GM18526 (cell line): Measurements from ENCODE around the gene ANAPC16.
A peak's percentile ranks its signal among the peaks of the same experiment; 100 is the strongest.

Experiments
- POLR2A ChIP-seq: IDR thresholded peaks from 3 replicates; pipeline ENCODE4 v1.6.1; 2011; ENCODE audit not compliant: insufficient read length; ENCODE audit errors: extremely low read depth

ANAPC16 gene

DNA sequence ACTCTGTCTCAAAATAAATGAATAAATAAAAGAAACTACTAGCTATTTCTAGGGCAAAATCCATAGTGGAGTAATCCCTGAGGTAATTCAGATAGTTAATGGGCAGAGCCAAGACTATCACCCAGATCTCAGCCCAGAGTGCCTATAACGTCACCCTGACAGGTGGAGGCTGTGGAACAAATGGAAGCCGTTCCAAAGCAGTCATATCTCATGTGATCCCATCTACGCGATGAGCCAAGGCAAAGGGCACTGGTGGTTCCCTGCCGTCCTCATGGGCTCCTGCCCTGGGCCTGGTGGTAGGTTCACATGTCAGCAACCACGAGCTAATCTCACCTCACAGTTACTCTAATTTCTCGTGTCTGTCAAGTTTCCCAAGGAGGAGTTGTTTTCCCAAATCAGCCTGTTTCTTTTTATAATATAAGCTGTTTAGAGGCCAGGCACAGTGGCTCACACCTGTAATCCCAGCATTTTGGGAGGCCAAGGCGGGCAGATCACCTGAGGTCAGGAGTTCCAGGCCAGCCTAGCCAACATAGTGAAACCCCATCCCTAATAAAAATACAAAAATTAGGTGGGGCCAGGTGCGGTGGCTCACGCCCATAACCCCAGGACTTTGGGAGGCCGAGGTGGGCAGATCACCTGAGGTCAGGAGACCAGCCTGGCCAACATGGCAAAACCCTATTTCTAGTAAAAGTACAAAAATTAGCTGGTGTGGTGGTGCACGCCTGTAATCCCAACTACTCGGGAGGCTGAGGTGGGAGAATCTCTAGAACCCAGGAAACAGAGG is 22.8 kb downstream of the ANAPC16 start:
- TF ChIP-seq POLR2A: no peak

DNA sequence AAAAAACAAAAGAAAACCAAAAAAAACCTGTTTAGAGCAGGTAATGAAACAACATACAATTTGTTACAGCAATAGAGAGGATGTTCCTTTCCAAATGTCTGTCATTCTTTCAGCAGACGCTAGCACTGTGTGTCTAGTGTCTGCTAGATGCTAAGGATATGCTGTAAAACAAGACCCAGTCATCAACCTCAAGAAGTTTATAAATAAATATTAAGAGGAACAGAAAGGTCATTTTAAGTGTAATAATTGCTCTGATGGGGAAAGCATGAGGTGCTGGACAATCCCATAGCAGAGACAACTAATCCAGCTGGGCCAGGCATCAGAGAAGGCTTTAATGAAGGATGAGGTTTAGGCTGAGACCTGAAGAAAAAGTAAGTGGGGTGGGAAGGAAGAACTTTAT is 23.6 kb downstream of the ANAPC16 start:
- no peak for TF ChIP-seq POLR2A

DNA sequence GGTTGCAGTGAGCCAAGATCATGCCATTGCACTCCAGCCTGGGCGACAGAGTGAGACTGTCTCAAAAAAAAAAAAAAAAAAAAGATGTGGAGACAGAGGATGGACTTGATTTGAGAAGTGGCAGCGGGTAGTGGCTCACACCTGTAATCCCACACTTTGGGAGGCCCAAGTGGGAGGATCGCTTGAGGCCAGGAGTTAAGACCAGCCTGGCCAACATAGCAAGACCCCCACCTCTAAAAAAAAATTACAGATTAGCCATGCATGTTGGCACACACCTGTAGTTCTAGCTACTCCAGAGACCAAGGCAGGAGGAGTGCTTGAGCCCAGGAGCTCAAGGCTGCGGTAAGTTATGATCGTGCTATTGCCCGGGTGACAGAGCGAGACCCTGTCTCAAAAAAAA is 24.6 kb downstream of the ANAPC16 start:
- no peak for TF ChIP-seq POLR2A

DNA sequence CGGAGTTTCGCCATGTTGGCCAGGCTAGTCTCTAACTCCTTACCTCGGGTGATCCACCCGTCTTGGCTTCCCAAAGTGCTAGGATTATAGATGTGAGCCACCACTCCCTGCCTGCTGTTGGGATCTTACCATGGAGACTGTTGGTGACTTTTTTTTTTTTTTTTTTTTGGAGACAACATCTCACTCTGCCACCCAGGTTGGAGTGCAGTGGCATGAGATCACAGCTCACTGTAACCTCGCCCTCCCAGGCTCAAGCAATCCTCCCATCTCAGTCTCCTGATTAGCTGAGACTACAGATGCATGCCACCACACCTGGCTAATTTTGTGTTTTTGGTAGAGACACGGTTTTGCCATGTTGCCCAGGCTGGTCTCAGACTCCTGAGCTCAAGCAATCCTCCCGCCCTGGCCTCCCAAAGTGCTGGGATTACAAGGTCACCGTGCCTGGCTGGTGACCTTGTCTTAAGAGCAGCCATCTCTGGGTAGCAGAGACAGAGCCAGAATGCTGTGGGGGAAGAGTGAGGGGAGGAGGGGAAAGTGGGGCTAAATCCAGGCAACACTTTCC is 26.0 kb downstream of the ANAPC16 start:
- TF ChIP-seq POLR2A: no peak

DNA sequence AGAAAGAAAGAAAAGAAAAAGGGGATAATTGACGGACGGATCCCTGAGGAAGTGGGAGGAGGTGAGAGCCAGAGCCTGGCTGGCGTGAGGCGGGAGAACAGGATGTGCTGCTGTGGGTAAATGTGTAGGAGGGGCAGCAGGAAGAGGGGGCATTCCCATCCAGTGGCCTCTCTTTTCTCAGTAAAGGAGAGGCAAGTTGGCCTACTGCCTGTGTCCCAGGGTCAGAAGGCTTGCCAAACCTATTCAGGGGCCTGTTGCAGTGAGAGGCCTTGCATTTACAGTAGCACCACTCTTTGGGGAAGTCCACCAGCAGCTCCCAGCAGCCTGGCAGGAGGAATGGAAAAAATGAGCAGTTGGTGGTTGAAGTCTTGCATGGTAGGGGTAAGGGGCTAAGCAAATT is 26.9 kb downstream of the ANAPC16 start:
- no peak for TF ChIP-seq POLR2A

DNA sequence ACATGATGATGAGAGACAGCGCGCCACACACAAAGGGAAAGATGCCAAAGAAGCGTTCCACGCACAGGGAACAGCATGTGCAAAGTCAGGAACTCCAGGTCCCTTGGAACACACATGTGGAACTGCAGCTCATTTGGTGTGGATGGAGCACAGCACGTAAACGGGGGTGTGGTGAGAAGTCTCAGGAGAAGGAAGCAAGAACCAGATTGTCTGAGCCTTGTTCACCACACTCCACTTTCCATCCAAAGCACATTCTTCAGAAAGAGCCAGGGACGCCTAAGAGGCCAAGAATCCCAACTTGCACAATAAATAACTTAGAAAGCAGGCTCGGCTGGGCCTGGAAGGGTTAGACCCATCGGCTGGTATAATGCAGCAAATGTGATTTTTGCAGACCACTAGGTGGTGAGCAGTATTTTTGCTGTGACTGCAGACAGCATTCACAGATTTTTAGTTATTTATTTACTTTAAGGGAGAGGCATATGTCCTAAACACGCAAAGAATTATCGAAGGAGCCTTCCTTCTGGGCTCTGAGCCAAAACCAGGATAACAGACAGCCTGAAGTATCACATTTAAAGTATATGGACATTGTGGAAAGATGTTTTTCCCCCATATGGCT is 28.1 kb downstream of the ANAPC16 start:
- no peak for TF ChIP-seq POLR2A

DNA sequence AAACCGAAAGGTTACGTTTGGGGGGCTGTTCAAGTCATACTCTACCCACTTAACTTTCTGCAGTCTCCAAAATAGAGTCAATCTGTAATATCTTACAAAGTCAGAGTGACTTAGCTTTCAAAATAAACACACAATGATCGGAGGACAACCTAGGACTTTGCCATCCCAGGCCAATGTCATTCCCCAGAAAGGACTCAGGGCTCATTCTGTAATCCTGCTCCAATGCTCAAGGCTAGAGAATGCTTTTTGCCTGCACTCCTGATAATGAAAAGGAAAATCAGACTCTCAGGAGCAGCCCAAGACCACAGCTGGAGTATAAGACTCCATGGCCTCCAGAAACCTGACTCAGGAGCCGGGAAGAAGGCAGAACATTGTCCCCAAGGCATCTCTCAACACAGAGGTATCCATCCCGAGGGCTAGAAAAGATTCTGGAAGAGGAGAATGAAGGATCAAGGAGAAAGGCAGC is 28.8 kb downstream of the ANAPC16 start:
- TF ChIP-seq POLR2A: no peak

DNA sequence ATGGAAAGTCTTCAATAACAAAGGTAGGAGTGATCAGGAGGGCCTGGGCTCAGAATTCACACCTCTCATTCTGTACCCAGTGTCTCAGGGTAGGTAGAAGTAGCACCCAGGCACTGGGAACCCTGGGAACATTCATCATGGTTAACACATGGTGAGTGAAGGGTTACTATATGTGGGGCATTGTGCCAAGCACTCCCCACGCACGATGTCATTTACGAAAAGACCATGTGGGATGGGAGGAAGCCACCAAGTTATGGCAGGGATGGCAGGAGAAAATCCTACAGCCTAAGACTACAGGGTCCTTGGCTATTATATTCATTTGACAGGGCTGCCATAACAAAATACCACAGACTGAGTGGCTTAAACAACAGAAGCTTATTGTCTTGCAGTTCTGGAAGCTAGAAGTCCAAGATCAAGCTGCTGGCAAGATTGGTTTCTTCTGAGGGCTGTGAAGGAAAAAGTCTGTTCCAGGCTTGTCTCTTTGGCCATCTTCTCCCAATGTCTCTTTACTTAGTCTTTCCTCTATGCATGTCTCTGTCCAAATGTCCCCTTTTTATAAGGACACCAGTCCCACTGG is 30.2 kb downstream of the ANAPC16 start:
- TF ChIP-seq POLR2A: no peak

DNA sequence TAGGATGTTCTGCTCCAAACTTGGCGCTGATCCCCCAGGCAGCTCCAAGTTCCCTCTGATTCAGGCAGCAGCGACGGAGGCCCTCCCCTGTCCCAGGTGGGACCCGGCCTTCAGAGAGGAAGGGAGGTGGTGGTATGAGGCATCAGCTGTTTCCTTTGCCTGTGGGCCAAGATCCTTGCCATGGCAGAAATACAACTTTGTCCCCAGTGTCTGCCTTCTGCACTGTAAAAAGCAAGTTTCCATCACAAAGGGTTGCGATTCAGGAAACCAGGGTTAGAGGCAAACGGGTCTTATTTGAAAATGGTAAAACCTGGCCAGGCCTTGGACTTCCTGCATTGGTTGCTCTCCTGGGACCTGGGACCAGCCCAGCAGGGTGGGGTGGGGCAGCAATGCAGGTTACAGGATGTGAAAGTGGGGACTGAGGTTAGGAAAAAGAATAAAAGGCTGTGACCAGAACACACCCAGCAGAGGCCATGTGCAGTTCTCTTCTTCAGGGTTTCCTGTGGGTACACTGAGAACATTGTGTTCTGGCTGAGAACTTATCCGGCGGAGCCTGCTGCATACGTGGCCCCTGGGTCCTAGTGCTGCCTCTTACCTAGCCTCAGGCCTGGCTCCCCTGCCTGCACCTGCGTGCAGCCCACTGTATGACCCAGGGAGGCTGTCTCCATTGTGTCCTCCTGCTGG is 32.8 kb downstream of the ANAPC16 start:
- peak; percentile 79 for TF ChIP-seq POLR2A

DNA sequence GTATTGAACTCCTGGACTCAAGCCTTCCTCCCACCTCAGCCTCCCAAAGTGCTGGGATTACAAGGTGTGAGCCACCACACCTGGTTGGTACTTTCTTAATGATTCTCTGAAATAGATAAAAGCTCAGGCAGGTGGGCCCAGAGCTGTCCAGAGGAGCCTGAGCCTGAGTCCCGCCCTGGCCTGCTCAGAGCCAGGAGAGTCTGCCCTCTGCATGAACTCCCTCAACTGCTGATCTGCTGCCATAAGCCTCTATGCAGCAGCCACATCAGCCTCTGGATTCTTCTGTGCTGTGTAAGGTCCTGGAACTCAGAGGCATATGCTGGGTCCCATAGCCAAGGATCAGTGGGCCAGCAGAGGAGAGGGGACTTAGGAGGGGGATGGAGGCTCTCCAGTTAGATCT is 34.9 kb downstream of the ANAPC16 start:
- no peak for TF ChIP-seq POLR2A

DNA sequence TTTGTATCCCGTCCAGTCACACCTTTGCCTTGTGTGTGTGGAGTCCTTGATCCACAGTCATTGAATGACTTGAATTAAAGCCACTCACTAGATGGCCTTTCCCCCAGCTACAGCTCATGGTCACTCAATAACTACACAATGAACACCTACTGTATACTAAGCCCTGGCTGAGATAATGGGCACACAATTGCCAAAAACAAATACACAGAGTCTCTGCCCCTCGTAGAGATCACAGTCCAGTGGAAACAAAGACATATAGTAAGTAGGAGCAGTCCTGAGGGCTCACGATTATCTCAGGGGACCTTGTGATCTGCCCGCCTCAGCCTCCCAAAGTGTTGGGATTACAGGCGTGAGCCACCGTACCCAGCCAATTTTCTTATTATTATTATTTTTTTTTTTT is 35.8 kb downstream of the ANAPC16 start:
- TF ChIP-seq POLR2A: no peak

DNA sequence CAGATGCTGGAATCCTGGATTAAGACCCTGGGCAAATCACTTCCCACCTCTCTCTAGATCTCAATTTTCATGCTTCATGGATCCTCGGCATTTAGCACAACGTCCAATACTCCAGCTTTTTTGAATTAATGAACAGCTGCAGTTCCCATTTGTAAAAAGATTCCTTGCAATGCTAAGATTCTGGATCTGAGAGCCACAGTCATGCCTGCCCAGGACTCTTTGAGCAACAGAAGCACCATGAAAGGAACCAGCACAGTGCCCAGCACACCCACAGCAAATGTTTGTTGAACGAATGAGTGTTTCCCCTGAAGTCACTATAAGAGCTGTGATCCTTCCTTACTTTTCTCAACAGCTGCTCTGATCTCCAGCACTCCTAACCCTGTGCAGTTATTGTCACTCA is 37.2 kb downstream of the ANAPC16 start:
- TF ChIP-seq POLR2A: no peak

DNA sequence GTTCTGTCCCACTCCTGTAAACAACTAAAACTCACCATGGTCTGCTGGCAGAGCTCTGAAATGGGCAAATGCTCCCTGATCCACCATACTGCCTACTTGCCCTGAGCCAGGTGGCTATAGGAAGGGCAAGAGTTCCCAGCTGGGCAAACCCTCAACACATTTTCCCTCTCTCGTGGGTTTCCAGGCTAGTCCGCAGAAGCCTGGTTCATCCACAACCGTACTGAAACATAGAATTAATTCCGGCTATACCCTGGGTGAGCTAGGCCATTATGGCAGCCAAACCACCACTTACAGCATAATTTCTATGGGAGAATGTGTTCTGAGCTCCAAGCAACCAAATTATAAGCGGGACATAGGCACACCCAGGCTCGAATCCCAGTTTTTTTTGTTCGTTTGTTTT is 37.8 kb downstream of the ANAPC16 start:
- no peak for TF ChIP-seq POLR2A

DNA sequence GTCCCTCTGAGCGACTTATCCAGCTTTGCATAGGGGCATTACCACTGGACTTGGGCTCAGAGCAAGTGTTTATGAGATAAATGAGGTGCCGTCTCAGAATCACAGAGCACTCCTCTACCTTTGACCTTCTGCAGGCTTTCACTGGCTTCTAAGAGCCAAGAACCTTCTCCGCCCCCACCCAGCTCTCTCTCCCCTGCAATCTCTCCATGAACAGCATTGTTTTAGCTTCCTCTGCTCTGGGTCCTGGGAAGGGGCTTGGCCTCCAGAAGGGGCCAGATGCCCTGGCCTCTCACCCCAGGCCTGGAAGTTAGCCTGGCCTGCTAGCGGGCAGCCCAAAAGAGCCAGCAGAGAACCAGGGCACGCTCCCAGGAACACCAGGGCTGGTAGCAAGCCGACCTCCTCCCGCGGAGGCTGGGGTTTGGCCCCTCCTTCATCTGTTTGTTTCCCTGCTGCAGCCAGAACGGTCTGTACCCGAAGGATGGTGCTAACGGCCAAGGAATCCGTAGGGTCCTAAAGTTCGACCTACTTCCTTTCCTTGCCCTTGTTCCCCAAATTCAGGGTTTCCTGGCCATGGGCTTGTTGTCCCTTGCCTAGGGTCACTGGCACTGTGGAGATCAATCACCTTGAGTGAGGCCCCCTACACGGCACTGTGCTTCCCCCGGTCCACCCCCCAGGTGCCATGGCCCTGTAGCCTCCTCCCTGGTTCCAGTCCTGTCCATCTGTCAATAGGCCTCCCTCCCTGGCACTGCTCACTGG is 39.2 kb downstream of the ANAPC16 start:
- peak; percentile 41 for TF ChIP-seq POLR2A
